Parathyroid adenoma (tissue), 2 donors: Measurements from ENCODE around the gene C13orf46.

Experiments
- H2AFZ ChIP-seq: fragments of 300-600 bp; sonication (generic); one replicate; pipeline ENCODE4 v1.7.0; 2017; ENCODE audit warnings: antibody characterized with exemption, mild to moderate bottlenecking
- H3K27ac ChIP-seq: fragments of 300-600 bp; sonication (generic); one replicate; pipeline ENCODE4 v1.7.0; 2017
- H3K27me3 ChIP-seq: fragments of 300-600 bp; sonication (generic); one replicate; pipeline ENCODE4 v1.7.0; 2017; ENCODE audit warnings: low read length; ENCODE audit not compliant: control insufficient read depth, insufficient read depth
- H3K36me3 ChIP-seq: fragments of 300-600 bp; sonication (generic); one replicate; pipeline ENCODE4 v1.7.0; 2017; ENCODE audit warnings: low read length; ENCODE audit not compliant: control insufficient read depth, insufficient read depth
- H3K4me1 ChIP-seq: fragments of 300-600 bp; sonication (generic); one replicate; pipeline ENCODE4 v1.7.0; 2017; ENCODE audit warnings: control low read depth
- H3K4me2 ChIP-seq: fragments of 300-600 bp; sonication (generic); one replicate; pipeline ENCODE4 v1.7.0; 2017; ENCODE audit warnings: low read length
- H3K4me3 ChIP-seq: fragments of 300-600 bp; sonication (generic); one replicate; pipeline ENCODE4 v1.7.0; 2017; ENCODE audit warnings: low read depth, low read length
- H3K79me2 ChIP-seq: fragments of 300-600 bp; sonication (generic); one replicate; pipeline ENCODE4 v1.7.0; 2017; ENCODE audit warnings: control low read depth
- H3K9ac ChIP-seq: fragments of 300-600 bp; sonication (generic); one replicate; pipeline ENCODE4 v1.7.0; 2017; ENCODE audit warnings: mild to moderate bottlenecking
- H3K9me3 ChIP-seq: fragments of 300-600 bp; sonication (generic); one replicate; pipeline ENCODE4 v1.7.0; 2017; ENCODE audit warnings: low read length; ENCODE audit not compliant: control insufficient read depth
- CTCF ChIP-seq: fragments of 300-600 bp; sonication (generic); IDR thresholded peaks from one replicate; pipeline ENCODE4 v1.7.0; 2017; ENCODE audit warnings: antibody characterized with exemption, mild to moderate bottlenecking
- donor health status: primary hyperparathyroidism.

Gene C13orf46

GRCh38 chr13:113980489-113981064 is 6.7 kb upstream of the C13orf46 start:
- Histone ChIP-seq H3K9me3 (no peaks in the 10 kb centered on the region), H3K4me1 (peaks cover 6% of the 10 kb centered on the region), H3K27ac (no peak overlapping the region), H3K9ac (no peak overlapping the region), H3K27me3 (no peaks in the 10 kb centered on the region), H3K4me3 (no peak overlapping the region), H2AFZ (no peak overlapping the region), H3K4me2 (no peak overlapping the region), H3K36me3 (no peaks in the 10 kb centered on the region), H3K79me2 (no peaks in the 10 kb centered on the region)
- TF ChIP-seq CTCF = no peak

GRCh38 chr13:113979791-113980471 is 6.1 kb upstream of the C13orf46 start:
- H3K9me3 ChIP-seq = no peaks in the 10 kb centered on the region
- H3K4me1 ChIP-seq = peaks cover 6% of the 10 kb centered on the region
- no peak overlapping the region for H2AFZ ChIP-seq
- H3K36me3 ChIP-seq = no peaks in the 10 kb centered on the region
- no peaks in the 10 kb centered on the region for H3K27me3 ChIP-seq
- H3K27ac ChIP-seq = no peak overlapping the region
- TF ChIP-seq CTCF = no peak
- H3K4me3 ChIP-seq = no peak overlapping the region
- H3K4me2 ChIP-seq = no peak overlapping the region
- H3K9ac ChIP-seq = no peak overlapping the region
- H3K79me2 ChIP-seq = no peaks in the 10 kb centered on the region

- TF ChIP-seq CTCF = no peak
- H3K9ac ChIP-seq = no peak overlapping the region
- H3K36me3 ChIP-seq = no peaks in the 10 kb centered on the region
These were observed 5.0 kb upstream of the C13orf46 start for GRCh38 chr13:113978741-113979481.

GRCh38 chr13:113977976-113978375 is 4.1 kb upstream of the C13orf46 start:
- no peaks in the 10 kb centered on the region for H3K27me3 ChIP-seq
- H3K79me2 ChIP-seq = no peaks in the 10 kb centered on the region
- no peaks in the 10 kb centered on the region for H3K9me3 ChIP-seq
- TF ChIP-seq CTCF = no peak
- H3K36me3 ChIP-seq = no peaks in the 10 kb centered on the region
- H3K4me1 ChIP-seq = peaks cover 6% of the 10 kb centered on the region
- H3K4me3 ChIP-seq = no peak overlapping the region
- no peak overlapping the region for H3K9ac ChIP-seq
- H3K4me2 ChIP-seq = no peak overlapping the region
- H2AFZ ChIP-seq = no peak overlapping the region
- no peak overlapping the region for H3K27ac ChIP-seq

More at GRCh38 chr13:113978741-113979481, 5.0 kb upstream of the C13orf46 start:
- Histone ChIP-seq H3K79me2 (no peaks in the 10 kb centered on the region), H3K4me3 (no peak overlapping the region), H3K27me3 (no peaks in the 10 kb centered on the region), H2AFZ (no peak overlapping the region), H3K9me3 (no peaks in the 10 kb centered on the region), H3K27ac (no peak overlapping the region), H3K4me2 (no peak overlapping the region), H3K4me1 (peaks cover 6% of the 10 kb centered on the region)
